Measurements from ENCODE around the gene G6PD.

DNA sequence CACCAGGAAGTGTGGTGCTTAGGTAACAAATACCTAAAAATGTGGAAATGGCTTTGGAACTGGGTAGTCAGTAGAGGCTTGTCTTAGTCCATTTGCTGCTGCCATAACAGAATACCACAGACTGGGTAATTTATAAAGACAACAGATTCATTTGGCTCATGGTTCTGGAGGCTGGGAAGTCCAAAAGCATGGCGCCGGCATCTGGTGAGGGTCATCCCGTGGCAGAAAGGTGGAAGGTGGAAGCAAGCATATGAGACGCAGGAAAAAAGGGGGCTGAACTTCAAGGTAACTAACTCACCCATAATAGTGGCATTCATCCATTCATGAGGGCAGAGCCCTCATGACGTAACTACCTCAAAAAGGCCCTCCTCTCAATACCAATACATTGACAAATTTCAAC, 37.2 kb downstream of the G6PD start:
- TF ChIP-seq CTCF (IDR thresholded peaks at IDR 0.05) (no peak), POLR2AphosphoS5 (IDR thresholded peaks at IDR 0.05) (no peak)
